NCI-H345 treated with DMSO at 0.1 percent for 48 hours (cell line): ENCODE measurements around the gene DIP2C.
A peak's percentile ranks its signal among the peaks of the same experiment; 100 is the strongest.
"Not testable (repeated sequence)": the region's sequence is repeated elsewhere in the genome, so short reads cannot be mapped to it uniquely, and the experiment has no call there.

Experiments used
- DNase-seq: peaks from one replicate; lab custom pipeline; 2025; ENCODE audit not compliant: unreplicated experiment; lab: John Stamatoyannopoulos, UW

Gene DIP2C

DNA sequence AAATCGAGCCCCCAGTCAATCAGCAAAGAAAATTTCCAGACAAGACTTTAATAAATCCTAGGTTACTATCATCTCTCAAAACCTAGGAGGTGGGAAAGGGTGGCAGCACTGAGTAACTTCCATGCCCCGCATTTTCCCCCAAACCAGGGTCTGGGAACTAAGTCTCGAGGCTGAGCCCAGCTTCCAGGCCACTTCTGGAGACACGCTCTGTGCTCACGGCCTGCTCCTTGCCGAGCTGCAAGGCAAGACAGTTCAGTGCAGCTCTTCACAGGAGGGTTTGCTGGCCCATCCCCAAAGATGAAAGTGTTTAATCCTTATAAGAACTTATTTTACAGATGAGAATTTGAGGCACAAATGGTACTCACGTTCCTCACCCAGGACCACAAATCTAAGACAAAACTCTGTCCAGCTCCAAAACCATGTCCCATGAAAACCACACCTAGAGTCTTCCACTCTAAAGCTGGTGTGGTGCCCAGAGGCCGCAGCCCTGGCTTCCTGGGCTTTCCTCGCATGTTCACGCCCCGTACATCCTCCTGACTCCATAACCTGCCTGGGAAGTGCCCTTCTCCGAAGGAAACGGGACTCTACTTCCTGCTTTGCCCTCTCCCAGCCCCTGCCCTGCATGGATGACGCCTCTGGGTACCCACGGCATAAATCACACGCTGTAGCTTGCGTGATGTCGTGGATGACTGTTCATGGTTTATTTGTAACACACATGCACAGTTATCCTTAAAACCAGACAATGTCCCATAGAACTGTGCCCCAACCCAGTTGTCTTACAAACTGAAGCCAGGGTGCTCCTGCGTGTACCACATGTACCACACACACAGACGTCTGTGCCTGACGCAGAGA lies 201.2 kb downstream of the DIP2C start:
- DNase-seq, result no peak

DNA sequence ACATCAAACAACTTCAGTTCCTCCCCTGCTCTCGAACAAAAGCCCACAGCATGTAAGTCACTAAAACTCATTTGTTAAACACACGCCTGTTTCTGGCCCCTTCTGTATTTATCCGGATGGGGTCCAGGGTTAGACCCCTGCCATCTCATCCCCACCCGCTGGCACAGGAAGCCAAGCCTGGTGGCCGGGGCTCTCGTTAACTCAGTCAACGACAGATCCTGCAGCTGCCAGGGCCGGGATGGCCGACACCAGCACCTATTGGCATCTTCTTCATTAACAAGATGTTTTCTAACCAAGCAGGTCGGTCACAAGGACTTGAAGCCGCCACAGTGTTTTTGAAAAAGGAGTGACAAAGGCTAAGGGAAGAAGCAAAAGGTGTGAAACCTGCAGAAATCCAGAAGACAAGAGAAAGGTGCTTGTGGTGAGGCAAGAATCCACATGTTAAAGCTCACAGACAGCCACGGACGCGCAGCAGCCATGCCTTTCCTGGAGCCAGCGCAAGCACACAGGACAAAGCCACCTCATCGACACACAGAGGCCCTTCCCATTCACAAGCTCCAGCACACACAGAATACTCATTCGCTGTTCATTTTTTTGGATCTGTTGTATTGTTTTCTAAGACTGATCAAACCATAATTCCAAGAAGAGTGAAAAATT lies 202.7 kb downstream of the DIP2C start:
- peak; percentile 67 for DNase-seq

DNA sequence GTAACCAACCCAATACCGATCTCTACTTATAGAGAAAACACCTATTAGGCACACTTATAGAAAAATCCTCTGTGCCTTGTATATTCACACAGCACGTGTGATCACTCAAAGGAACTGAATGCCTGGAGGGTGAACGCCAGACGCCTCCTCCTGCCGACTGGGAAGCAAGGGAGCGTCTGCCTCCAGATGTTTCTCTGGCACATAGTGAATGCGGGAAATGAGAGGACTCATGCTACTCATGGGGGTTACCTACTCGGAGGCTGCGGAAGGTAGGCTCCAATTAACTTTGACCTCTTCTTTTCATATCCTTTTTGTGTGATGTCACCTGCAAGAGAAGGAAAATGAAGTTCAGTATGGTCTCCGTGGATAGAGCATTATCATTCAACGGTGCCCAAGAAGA lies 203.3 kb downstream of the DIP2C start:
- peak; percentile 67 for DNase-seq

- no peak for DNase-seq
These were observed 203.7 kb downstream of the DIP2C start for GRCh38 chr10:485776-486175.

DNA sequence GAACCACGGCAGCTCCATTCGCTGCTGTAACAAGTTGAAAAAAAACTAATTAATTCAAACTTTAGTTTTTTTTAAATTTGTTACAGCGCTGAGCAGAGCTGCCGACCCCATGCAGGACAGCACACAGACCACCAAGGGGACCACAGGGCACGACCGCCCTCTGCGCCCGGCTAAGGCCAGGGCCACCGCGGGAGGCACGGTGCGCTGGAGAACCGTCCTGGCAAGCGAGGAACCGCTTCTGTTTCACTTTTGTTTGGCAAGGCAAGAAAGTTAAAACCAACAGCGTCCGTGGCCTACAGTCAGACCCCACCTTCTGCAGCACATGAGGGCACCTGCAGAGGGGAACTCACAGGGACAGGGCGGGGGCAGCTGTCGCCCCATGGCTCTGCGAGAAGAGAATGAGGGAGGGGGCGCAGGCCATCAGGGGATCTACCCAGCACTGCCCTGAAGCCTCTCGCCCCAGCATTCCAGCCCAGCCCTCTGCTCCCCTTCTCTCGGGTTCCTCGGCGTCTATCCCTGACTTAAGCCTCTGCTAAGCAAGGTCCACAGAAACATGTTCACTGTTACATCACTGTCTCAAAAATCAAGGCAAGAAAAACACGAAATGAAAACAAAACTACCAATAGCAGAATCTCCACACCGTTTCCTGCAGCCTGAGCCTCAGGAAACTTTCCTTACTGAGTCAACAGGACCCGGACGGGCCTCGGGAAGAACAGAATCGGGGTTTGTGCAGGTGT lies 204.4 kb downstream of the DIP2C start:
- no peak for DNase-seq

- DNase-seq, result peak; percentile 20
These were observed 205.0 kb downstream of the DIP2C start for GRCh38 chr10:484441-484924.

- no peak for DNase-seq
These were observed 206.2 kb downstream of the DIP2C start for GRCh38 chr10:483261-483660.

DNA sequence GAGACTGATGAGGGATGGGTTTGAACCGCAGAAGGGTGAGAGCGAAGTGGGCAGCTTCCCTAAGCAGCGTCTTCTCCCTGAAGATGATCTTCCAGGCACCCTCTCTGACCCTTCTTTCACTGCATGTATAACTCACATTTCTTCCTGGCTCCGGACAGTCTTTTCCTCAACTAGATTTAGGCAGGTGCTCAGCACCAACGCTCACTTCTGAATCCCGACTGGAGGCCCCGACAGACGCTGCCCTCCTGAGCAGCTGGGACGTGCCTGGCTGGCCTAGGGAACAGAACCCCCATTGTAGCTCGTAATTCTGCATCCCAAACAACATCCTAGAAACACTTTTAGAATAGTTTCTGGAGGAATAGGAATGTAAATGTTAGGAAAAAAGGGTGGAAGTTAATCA lies 206.6 kb downstream of the DIP2C start:
- DNase-seq, result no peak

- no peak for DNase-seq
These were observed 207.4 kb downstream of the DIP2C start for GRCh38 chr10:482051-482501.

DNA sequence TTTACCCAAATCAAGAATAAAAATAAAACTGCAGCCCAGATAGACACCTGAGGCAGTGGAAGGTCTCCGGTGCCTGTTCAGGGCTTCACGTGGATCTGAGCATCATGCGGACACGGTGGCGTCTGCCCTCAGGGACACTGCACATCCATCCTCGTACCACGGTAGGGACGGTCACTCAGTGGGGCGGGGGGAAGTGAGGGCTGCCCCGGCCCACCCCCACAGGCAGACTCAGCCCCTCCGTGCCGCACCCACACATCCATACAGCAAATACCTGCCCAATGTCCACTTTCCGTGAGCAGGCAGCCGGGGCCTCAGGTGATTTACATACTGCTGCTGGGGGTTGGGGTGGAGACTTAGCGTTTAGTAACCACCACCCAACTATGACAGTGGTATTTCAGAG lies 207.8 kb downstream of the DIP2C start:
- DNase-seq, result no peak

DNA sequence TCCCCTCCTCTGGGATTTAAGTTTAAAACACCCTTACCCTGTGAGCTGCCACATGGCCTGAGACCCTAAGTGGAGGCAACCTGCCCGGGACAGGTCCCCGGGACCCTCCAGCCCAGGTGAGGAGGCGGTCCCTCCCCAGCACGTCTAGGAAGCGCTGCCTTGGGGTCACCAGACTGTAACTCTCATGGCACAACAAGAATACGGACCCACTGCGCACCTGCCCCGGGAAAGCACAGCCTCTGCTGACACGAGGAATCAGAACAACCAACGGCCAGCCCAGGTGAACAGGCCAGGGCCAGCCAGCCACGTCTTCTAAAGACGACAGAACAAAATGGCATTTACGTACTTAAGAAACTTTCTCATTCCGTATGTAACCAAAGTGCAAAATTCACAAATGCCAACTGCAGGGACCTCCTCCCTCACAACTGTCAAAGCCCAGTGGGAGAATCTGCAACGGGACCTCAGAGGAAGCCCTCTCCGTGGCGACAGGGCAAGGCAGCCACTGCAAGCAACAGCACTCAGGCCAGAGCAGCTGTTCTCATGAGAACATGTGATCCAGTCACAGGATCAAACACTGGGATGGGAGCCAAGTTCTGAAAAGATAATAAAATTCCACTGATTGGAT lies 208.4 kb downstream of the DIP2C start:
- peak; percentile 53 for DNase-seq

- DNase-seq, result no peak
These were observed 209.0 kb downstream of the DIP2C start for GRCh38 chr10:480498-480927.

GRCh38 chr10:479706-480497 lies 209.6 kb downstream of the DIP2C start:
- not testable (repeated sequence) for DNase-seq

- no peak for DNase-seq
These were observed 210.8 kb downstream of the DIP2C start for GRCh38 chr10:478471-479245.

DNA sequence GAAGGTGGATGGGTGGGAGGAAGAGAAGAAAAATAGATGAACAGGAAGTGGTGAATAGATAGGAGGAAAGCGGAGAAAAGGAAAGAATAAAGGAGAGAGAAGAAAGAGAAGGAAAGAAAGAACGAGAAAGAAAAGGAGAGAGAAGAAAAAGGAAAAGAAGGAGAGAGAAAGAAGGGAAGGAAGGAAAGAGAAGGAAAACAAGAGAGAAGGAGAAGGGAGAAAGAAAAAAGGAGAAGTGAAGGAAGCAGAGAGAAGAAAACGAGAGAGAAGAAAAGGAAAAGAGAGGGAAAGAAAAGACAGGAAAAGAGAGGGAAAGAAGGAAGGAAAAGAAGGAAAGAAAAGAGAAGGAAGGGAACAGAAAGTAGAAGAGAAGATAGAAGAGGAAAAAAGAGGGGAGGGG lies 211.8 kb downstream of the DIP2C start:
- DNase-seq, result no peak

DNA sequence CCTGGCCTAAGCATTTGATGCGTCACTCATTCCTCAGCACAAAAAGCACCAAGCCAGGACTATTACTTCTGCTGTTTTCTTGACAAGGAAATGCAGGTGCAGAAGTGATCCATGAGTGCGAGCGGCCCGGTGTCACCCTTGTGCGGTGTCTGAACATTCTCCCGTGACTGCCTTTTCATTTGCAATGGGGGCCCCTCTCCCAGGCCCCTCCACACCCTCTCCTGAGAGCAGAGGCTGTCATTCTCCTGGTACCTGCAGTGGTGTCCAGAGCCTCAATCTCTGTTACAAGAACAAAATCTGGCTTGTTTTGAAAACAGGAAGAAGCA lies 213.1 kb downstream of the DIP2C start:
- DNase-seq, result no peak

- no peak for DNase-seq
These were observed 213.6 kb downstream of the DIP2C start for GRCh38 chr10:475709-476454.

- DNase-seq, result no peak
These were observed 214.5 kb downstream of the DIP2C start for GRCh38 chr10:474946-475345.

- DNase-seq, result no peak
These were observed 215.1 kb downstream of the DIP2C start for GRCh38 chr10:474406-474805.
